ENCODE results near the gene JDP2.
A peak's percentile ranks its signal among the peaks of the same experiment; 100 is the strongest.
"Not testable (repeated sequence)": the region's sequence is repeated elsewhere in the genome, so short reads cannot be mapped to it uniquely, and the experiment has no call there.

JDP2 gene, protein sequence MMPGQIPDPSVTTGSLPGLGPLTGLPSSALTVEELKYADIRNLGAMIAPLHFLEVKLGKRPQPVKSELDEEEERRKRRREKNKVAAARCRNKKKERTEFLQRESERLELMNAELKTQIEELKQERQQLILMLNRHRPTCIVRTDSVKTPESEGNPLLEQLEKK

DNA sequence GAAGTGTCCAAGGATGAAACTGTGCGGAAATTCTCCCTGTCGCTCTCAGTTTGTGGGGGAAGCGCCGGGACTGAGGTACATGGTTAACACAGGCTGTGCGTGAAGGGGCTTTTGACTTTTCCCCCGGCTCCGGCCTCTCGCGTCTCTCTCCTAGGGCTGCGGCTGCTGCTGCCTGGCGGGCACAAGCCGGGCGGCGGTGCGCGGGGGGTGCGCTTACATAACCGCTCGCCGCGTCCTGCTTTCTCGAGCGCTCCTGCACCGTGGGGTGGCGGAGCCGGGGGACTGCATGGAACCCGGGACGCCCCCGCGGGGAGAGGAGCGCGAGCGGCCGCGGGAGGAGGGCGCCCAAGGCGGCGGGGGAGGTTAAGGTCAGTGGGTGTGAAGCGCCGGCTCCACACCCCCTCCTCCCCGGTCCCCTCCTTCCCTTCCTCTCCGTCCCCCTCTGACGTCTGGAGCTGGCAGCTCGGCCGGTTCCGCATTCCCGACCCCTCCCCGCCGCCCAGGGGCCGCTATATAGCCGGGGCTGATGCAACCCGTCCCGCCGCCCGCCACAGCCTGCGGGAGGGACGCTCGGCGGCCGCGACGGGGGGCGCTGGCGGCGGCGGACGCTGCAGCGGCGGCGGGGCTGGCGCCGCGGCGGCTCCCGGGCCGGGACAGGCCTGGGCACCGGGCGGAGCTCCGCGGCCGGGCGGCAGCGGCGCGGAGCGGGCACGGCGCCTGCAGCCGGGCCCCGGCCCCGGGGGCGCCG lies at the start of gene JDP2:
Gene JDP2 (plus strand): TSS at position 541 of the 748 bp plus-strand sequence. CDS start 9,899 bp downstream, outside the sequence.
- H3K4me3 ChIP-seq (ENCODE audit: low read length): peak within 1 kb of the TSS; percentile 62
- TF ChIP-seq, protein P1, sequence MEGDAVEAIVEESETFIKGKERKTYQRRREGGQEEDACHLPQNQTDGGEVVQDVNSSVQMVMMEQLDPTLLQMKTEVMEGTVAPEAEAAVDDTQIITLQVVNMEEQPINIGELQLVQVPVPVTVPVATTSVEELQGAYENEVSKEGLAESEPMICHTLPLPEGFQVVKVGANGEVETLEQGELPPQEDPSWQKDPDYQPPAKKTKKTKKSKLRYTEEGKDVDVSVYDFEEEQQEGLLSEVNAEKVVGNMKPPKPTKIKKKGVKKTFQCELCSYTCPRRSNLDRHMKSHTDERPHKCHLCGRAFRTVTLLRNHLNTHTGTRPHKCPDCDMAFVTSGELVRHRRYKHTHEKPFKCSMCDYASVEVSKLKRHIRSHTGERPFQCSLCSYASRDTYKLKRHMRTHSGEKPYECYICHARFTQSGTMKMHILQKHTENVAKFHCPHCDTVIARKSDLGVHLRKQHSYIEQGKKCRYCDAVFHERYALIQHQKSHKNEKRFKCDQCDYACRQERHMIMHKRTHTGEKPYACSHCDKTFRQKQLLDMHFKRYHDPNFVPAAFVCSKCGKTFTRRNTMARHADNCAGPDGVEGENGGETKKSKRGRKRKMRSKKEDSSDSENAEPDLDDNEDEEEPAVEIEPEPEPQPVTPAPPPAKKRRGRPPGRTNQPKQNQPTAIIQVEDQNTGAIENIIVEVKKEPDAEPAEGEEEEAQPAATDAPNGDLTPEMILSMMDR (conservative IDR thresholded peaks at IDR 0.05; ENCODE audit: low read depth, low read length): no peak
- DNase-seq (ENCODE audit: low read depth): no peak

DNA sequence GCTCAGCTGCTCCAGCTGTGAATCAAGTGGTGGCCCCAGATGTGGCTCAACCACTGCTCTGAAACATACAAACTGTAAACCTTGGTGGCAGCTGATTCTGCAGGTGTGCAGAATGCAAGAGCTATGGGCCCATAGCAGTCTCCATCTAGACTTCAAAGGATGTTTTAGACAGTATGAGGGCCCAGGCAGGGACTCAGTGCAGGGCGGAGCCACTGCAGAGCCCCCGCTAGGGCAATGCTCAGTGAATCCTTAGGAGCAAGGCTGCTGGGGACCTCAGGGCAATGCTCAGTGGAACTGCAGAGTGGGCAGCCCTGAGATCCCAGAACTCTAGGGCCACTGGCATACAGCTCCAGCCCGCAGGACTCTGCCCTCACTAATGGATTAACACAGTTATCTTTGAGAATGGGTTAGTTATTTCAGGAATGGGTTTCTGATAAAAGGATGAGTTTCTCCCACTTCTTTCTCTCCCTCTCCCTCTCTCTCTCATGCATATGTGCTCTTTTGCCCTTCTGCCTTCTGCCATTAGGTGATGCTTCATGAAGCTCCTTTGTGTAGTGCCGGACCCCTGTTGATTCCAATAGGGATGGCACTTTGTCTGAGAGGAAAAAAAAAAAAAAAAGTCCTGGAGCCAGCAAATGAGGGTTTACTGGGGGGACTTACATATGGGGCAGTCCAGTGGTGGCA lies 48.4 kb upstream of the JDP2 start:
- TF ChIP-seq, protein P1 (conservative IDR thresholded peaks at IDR 0.05; ENCODE audit: low read depth, low read length): no peak
- DNase-seq (ENCODE audit: low read depth): no peak
- H3K4me3 ChIP-seq (ENCODE audit: low read length): no peak overlapping the region

DNA sequence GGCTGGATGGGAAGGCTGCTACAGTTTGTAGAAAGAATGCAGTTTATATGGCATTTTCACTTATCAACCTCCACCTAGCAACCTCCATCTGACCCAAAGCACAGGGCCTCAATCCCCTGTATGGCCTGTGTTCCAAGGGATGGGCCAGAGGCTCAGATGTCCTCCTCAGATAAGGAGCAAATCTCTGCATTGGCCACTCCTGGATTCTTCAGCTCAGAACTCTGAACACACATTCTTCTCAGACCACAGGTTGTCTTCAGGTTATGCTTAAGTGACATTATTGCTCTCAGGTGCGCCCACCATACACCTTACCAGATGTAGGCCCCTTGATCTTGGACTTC lies 47.9 kb upstream of the JDP2 start:
- no peak for DNase-seq (ENCODE audit: low read depth)
- no peak overlapping the region for H3K4me3 ChIP-seq (ENCODE audit: low read length)
- TF ChIP-seq, protein P1 (conservative IDR thresholded peaks at IDR 0.05; ENCODE audit: low read depth, low read length): no peak

DNA sequence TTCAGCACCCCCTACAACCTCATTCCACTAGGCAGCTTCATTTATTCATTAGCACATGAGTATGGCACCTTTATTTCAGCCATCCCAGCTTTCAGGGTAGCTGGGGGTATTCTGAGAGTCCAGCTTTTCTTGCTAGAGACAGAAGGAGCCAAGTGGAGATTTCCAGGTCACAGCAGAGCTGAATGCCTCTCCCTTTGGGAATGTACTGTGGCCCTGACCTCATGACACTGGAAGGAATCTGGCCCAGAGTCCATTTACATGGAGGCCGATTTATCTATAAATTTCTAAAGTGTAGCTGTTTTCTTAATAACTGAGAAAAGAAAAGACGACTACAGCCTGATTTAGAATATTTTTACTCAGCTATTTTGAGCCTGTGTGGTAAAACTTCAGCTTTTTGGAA lies 47.2 kb upstream of the JDP2 start:
- no peak overlapping the region for H3K4me3 ChIP-seq (ENCODE audit: low read length)
- TF ChIP-seq, protein P1 (conservative IDR thresholded peaks at IDR 0.05; ENCODE audit: low read depth, low read length): no peak
- DNase-seq (ENCODE audit: low read depth): no peak

DNA sequence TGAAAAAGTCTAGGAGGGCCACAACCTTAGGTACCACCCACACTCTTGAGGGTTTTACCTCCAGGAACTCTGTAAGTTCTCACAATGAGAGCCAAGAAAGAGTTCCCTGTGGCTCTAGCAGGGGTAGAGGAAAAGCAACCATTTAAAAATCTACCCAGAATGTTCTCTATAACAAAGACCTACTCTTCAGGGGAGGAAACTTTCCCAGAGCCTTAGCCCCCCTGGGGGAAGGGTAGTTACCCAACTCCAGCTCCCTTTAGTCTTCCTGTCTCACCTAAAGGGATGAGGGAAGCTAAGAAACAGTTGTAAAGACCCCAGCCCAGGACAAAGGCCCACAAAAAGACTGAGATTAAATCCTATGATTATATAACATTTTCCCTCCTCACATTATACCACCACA lies 46.2 kb upstream of the JDP2 start:
- no peak for DNase-seq (ENCODE audit: low read depth)
- H3K4me3 ChIP-seq (ENCODE audit: low read length): no peak overlapping the region
- TF ChIP-seq, protein P1 (conservative IDR thresholded peaks at IDR 0.05; ENCODE audit: low read depth, low read length): no peak

DNA sequence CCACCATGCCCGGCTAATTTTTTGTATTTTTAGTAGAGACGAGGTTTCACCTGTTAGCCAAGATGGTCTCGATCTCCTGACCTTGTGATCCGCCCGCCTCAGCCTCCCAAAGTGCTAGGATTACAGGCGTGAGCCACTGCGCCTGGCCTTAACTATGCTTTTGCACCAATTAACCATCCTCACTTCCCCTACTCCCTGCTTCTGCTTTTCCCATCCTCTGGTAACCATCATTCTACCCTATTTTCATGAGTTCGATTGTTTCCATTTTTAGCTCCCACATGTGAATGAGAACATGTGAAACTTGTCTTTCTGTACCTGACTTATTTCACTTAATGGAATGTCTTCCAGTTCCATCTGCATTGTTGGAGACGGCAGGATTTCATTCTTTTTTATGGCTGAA lies 44.6 kb upstream of the JDP2 start:
- not testable (repeated sequence) for DNase-seq (ENCODE audit: low read depth); H3K4me3 ChIP-seq (ENCODE audit: low read length)

DNA sequence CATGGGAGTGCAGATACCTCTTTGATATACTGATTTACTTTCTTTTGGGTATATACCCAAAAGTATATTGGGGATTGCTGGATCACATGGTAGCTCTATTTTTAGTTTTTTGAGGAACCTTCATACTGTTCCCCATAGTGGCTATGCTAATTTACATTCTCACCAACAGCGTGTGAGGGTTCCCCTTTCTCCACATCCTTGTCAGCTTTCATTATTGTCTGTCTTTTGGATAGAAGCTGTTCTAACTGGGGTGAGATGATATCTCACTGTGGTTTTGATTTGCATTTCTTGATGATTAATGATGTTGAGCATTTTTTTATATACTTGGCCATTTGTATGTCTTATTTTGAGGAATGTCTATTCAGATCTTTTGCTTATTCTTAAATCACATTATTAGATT lies 44.1 kb upstream of the JDP2 start:
- H3K4me3 ChIP-seq (ENCODE audit: low read length): no peak overlapping the region
- TF ChIP-seq, protein P1 (conservative IDR thresholded peaks at IDR 0.05; ENCODE audit: low read depth, low read length): no peak
- DNase-seq (ENCODE audit: low read depth): no peak

All from retinal pigment epithelial cell (primary cell).